Hepatocyte (in vitro differentiated cells): ENCODE measurements around the gene PGM1. TPM values are rescaled to one million over a fixed set of nuclear protein-coding genes. Genes with fewer than 3 reads are reported as not detected.

Source experiments
- DNase-seq: peaks from one replicate; pipeline ENCODE4 v3.0.0-alpha.2; 2016; ENCODE audit warnings: low spot score
- H2AFZ ChIP-seq: fragments of 200-600 bp; sonication (generic); 2 replicates; pipeline ENCODE4 v1.6.0; 2016; ENCODE audit warnings: antibody characterized with exemption, mild to moderate bottlenecking
- H3K27ac ChIP-seq: fragments of 200-600 bp; sonication (generic); 2 replicates; pipeline ENCODE4 v1.5.1; 2016; ENCODE audit warnings: mild to moderate bottlenecking
- H3K27me3 ChIP-seq: fragments of 200-600 bp; sonication (generic); 2 replicates; pipeline ENCODE4 v1.6.1; 2016
- H3K36me3 ChIP-seq: fragments of 200-600 bp; sonication (generic); replicated peaks from 2 replicates; pipeline ENCODE4 v1.5.1; 2016; ENCODE audit warnings: low read depth; ENCODE audit not compliant: insufficient read depth
- H3K4me1 ChIP-seq: fragments of 200-600 bp; sonication (generic); 2 replicates; pipeline ENCODE4 v1.5.1; 2016; ENCODE audit warnings: mild to moderate bottlenecking, moderate library complexity; ENCODE audit not compliant: insufficient read depth
- H3K4me2 ChIP-seq: fragments of 200-600 bp; sonication (generic); 2 replicates; pipeline ENCODE4 v1.6.0; 2016
- H3K4me3 ChIP-seq: fragments of 200-600 bp; sonication (generic); 2 replicates; pipeline ENCODE4 v1.5.1; 2016; ENCODE audit warnings: mild to moderate bottlenecking
- H3K79me2 ChIP-seq: fragments of 200-600 bp; sonication (generic); 2 replicates; pipeline ENCODE4 v1.6.0; 2017; ENCODE audit warnings: mild to moderate bottlenecking
- H3K9me2 ChIP-seq: fragments of 200-600 bp; sonication (generic); replicated peaks from 2 replicates; pipeline ENCODE4 v1.6.0; 2017; ENCODE audit warnings: mild to moderate bottlenecking; ENCODE audit not compliant: insufficient read depth
- H3K9me3 ChIP-seq: fragments of 200-600 bp; sonication (generic); 2 replicates; pipeline ENCODE4 v1.5.1; 2016; ENCODE audit warnings: low read depth, mild to moderate bottlenecking
- H4K20me1 ChIP-seq: fragments of 200-600 bp; sonication (generic); 2 replicates; pipeline ENCODE4 v1.6.0; 2016; ENCODE audit warnings: mild to moderate bottlenecking; ENCODE audit not compliant: insufficient read depth, poor library complexity, severe bottlenecking
- EZH2 ChIP-seq: fragments of 200-600 bp; sonication (generic); IDR thresholded peaks from 2 replicates; pipeline ENCODE4 v1.6.1; 2016; ENCODE audit warnings: antibody characterized with exemption, mild to moderate bottlenecking, borderline replicate concordance
- EZH2phosphoT487 ChIP-seq: fragments of 200-600 bp; sonication (generic); IDR thresholded peaks from one replicate; pipeline ENCODE4 v1.6.1; 2018; ENCODE audit warnings: antibody characterized with exemption, mild to moderate bottlenecking, low read depth, moderate library complexity; ENCODE audit not compliant: unreplicated experiment, severe bottlenecking
- WGBS: methylation state at CpG from one replicate; pipeline ENCODE4 v1.1.6; 2016; ENCODE audit warnings: low lambda C conversion rate; ENCODE audit errors: missing lambda C conversion rate; 5-methylcytosine and 5-hydroxymethylcytosine counted together
- polyA plus RNA-seq: library from polyadenylated mRNA; unstranded; fragments of >200 nt; fragmentation: Nextera tagmentation; extraction: Ambion mirVana; gene quantifications from 2 replicates; pipeline ENCODE4 v1.2.1, GENCODE V29; 2016
- small RNA-seq: library from RNA; depleted of rRNA; stranded (forward); fragments of <200 nt; gene quantifications from one replicate; pipeline ENCODE3, GENCODE V24; 2014
- total RNA-seq: library from RNA; depleted of rRNA; stranded (reverse); fragments of >200 nt; gene quantifications from 2 replicates; pipeline ENCODE4 v1.2.3, GENCODE V29; 2014
- TF ChIP-seq, protein P1 (sequence below): fragments of 200-600 bp; sonication (generic); IDR thresholded peaks from 2 replicates; pipeline ENCODE4 v1.5.1; 2016; ENCODE audit warnings: antibody characterized with exemption, mild to moderate bottlenecking; ENCODE audit not compliant: poor library complexity

Gene PGM1
- total and polyA plus RNA-seq, 2 experiments from 2014 or later: 85.0 to 88.9 TPM

DNA sequence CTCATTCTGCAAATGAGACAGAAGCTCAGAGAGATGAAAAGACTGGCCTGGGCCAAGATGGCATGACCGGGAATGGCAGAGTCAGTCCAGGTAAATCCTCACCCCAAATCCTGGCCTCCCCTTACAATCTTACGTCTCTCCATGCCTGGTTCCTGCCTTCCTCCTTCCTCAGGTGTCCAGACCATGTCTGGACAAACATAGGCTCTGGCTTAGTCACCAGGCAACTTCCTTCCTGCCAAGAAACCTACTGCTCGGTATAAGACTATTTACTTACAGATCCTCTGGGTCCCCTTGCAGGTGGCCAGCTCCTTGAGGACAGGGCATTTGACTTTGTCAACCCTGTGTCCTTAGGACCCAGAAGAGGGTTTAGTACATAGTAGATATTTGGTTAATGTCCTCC is 111.2 kb downstream of the PGM1 start:
- H2AFZ ChIP-seq: no peak overlapping the region
- no peak for DNase-seq
- no peak overlapping the region for H3K4me2 ChIP-seq
- peak overlapping the region; percentile 66 for H3K27ac ChIP-seq
- no peaks in the 10 kb centered on the region for H3K79me2 ChIP-seq
- TF ChIP-seq EZH2 (no peak), EZH2phosphoT487 (no peak)
- TF ChIP-seq, protein P1, sequence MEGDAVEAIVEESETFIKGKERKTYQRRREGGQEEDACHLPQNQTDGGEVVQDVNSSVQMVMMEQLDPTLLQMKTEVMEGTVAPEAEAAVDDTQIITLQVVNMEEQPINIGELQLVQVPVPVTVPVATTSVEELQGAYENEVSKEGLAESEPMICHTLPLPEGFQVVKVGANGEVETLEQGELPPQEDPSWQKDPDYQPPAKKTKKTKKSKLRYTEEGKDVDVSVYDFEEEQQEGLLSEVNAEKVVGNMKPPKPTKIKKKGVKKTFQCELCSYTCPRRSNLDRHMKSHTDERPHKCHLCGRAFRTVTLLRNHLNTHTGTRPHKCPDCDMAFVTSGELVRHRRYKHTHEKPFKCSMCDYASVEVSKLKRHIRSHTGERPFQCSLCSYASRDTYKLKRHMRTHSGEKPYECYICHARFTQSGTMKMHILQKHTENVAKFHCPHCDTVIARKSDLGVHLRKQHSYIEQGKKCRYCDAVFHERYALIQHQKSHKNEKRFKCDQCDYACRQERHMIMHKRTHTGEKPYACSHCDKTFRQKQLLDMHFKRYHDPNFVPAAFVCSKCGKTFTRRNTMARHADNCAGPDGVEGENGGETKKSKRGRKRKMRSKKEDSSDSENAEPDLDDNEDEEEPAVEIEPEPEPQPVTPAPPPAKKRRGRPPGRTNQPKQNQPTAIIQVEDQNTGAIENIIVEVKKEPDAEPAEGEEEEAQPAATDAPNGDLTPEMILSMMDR: no peak
- H3K9me3 ChIP-seq: no peaks in the 10 kb centered on the region
- H4K20me1 ChIP-seq: no peaks in the 10 kb centered on the region
- 71% methylated on average over 3 of the region's 3 CpGs for WGBS
- H3K4me1 ChIP-seq: peaks cover 27% of the 10 kb centered on the region
- no peaks in the 10 kb centered on the region for H3K27me3 ChIP-seq
- H3K4me3 ChIP-seq: no peak overlapping the region
- H3K36me3 ChIP-seq: no peaks in the 10 kb centered on the region
- no peaks in the 10 kb centered on the region for H3K9me2 ChIP-seq

DNA sequence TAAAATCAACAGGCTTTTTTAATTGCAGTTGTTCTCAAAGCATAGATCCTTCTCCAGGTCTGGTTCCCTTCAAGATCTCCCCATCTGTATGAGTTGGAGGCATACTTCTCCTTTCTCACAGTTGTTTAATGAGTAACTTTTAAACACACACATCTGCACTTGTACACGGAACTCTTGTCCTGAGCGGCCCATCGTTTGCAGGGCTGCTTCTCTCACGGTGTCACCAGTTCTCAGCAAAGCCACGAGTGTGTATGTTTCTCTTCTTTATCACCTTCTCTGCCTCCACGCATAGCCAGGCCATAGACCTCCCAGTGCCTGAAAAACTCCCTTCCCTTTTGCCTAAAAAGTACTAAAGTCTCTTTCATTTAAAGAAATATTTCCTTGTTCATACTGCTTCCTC is 111.9 kb downstream of the PGM1 start:
- Histone ChIP-seq H3K27me3 (no peaks in the 10 kb centered on the region), H3K4me3 (no peak overlapping the region), H3K9me3 (no peaks in the 10 kb centered on the region), H3K27ac (peak overlapping the region; percentile 66), H4K20me1 (no peaks in the 10 kb centered on the region), H3K79me2 (no peaks in the 10 kb centered on the region), H3K4me1 (peaks cover 27% of the 10 kb centered on the region), H3K36me3 (no peaks in the 10 kb centered on the region), H2AFZ (peak overlapping the region; percentile 24), H3K9me2 (no peaks in the 10 kb centered on the region), H3K4me2 (peak overlapping the region; percentile 41)
- 40% methylated on average over 6 of the region's 6 CpGs for WGBS
- TF ChIP-seq EZH2 (no peak), EZH2phosphoT487 (no peak)
- TF ChIP-seq, protein P1: no peak
- peak; percentile 45 for DNase-seq

DNA sequence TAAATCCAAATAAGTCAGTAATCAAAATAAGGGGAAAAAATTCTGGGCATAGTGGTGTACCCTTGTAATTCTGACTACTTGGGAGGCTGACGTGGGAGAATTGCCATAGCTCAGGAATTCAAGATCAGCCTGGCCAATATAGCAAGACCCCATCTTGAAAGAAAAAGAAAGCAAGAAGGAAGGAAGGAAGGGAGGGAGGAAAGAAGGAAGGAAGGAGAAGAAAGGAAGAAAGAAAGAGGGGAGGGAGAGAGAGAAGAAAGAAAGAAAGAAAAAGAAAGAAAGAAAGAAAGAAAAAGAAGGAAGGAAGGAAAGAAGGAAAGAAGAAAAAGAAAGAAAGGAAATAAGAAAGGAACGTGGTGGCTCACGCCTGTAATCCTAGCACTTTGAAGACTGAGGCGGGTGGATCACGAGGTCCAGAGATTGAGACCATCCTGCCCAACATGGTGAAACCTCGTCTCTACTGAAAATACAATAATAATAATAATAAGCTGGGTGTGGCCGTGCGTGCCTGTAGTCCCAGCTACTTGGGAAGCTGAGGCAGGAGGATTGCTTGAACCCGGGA is 116.1 kb downstream of the PGM1 start:
- H3K27me3 ChIP-seq: no peaks in the 10 kb centered on the region
- TF ChIP-seq, protein P1: no peak
- TF ChIP-seq EZH2phosphoT487: no peak
- no peak for TF ChIP-seq EZH2
- H4K20me1 ChIP-seq: no peaks in the 10 kb centered on the region
- no peak overlapping the region for H2AFZ ChIP-seq
- no peak overlapping the region for H3K4me3 ChIP-seq
- no peaks in the 10 kb centered on the region for H3K9me3 ChIP-seq
- peaks cover 18% of the 10 kb centered on the region for H3K4me1 ChIP-seq
- DNase-seq: no peak
- no peaks in the 10 kb centered on the region for H3K79me2 ChIP-seq
- H3K4me2 ChIP-seq: no peak overlapping the region
- H3K9me2 ChIP-seq: no peaks in the 10 kb centered on the region
- no peak overlapping the region for H3K27ac ChIP-seq
- no peaks in the 10 kb centered on the region for H3K36me3 ChIP-seq
- 93% methylated on average over 8 of the region's 9 CpGs for WGBS

Small RNAs within 50 kb of the gene (small RNA-seq; reads per million reads assigned to genes)
- not detected for gene RF02105
- gene RF02106: not detected
- gene RF02107: not detected
- not detected for gene RF02108
- gene RF02109: not detected
- not detected for gene RF02110

Other genes with a start within 250 kb of the PGM1 start
- gene ALG6, start 225.8 kb upstream of the PGM1 start, total RNA-seq: 20.7 and 21.8 TPM in 2 replicates
- 12.4 and 18.3 TPM in 2 replicates for gene ALG6, start 225.8 kb upstream of the PGM1 start, polyA plus RNA-seq
- 27.7 and 28.5 TPM in 2 replicates for gene ITGB3BP, start 70.2 kb upstream of the PGM1 start, total RNA-seq
- gene ITGB3BP, start 70.2 kb upstream of the PGM1 start, polyA plus RNA-seq: 14.6 and 24.1 TPM in 2 replicates
- 4.9 and 7.9 TPM in 2 replicates for gene EFCAB7, start 69.9 kb upstream of the PGM1 start, total RNA-seq
- 4.3 and 4.8 TPM in 2 replicates for gene EFCAB7, start 69.9 kb upstream of the PGM1 start, polyA plus RNA-seq
- gene ROR1, start 180.6 kb downstream of the PGM1 start, total RNA-seq: 27.7 and 28.3 TPM in 2 replicates
- 16.4 and 21.9 TPM in 2 replicates for gene ROR1, start 180.6 kb downstream of the PGM1 start, polyA plus RNA-seq